Activated CD8-positive, alpha-beta memory T cell treated with anti-CD3 and anti-CD28 coated beads, Interleukin-2, amount 50 U/mL, for 48 hours (primary cell): ENCODE measurements around the gene THUMPD3.

Source experiments
- DNase-seq: peaks from one replicate; pipeline ENCODE4 v3.0.0-alpha.2; 2020

THUMPD3 gene

DNA sequence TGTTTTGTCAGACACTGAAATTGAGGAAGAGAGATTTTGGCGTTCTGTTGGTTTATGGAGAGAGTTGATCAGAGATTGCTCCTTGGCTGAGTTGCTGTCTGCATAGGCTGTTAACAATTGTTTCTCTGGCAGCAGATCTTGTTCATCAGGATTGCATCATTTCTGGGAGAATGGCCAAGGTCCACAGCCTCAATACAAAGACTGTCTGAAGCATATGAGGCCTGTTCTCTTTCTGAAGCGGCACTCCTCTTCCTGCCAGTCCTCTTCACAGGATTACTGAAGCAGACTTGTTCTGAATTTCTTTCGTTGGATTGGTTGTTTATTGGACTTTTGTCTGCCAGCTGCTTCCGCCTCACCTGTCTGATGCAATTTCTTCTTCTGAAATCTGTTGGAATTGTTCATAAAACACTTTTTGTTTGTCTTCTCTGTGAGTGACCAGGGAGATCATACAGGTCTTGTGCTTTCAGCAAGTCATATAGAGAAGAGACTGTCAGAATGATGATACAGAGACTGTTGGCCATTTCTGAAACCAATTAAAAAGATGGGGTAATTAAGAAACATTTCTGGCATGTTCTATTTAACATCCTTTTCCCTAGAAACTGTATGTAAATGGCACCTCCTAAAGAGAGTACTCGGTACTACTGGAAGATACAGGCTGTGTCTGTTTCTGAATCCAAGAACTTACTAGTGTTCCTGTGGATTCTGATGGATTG lies 60.0 kb downstream of the THUMPD3 start:
- no peak for DNase-seq

DNA sequence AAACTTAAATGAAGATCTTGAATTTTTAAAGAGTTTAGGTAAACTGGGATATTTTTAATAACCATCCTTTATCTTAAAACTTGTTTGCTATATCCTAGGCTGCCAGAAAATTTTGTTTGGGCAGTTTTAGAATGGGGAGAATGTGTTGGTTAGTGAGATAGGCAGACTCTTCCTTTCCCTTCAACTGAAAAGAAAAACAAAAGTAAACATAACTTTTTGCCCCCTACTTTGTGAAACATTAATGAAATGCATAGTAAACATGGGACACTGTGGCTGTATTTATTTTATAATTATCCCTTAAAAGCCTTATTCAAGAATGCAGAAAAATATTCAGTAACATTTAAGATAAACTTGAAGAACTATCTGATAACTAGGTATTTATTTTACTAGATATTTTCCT lies 65.6 kb downstream of the THUMPD3 start:
- no peak for DNase-seq

DNA sequence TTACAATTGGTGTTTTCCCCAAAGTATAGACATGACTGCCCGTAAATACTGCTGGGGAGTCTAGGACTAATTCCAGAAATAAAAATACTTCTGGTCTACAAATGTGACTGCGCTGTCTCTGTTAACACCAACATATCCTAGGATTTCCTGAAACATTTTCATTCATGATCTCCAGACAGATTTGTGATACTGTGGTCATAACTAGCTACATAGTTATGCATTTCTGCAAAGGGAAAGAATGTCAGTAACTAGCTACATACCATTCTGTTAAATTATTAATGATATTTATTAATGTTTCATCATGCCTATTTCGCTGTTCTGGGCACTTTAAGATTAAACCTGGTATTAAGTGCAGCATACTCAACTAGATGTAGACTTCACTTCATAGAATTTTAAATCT lies 67.9 kb downstream of the THUMPD3 start:
- DNase-seq = no peak

DNA sequence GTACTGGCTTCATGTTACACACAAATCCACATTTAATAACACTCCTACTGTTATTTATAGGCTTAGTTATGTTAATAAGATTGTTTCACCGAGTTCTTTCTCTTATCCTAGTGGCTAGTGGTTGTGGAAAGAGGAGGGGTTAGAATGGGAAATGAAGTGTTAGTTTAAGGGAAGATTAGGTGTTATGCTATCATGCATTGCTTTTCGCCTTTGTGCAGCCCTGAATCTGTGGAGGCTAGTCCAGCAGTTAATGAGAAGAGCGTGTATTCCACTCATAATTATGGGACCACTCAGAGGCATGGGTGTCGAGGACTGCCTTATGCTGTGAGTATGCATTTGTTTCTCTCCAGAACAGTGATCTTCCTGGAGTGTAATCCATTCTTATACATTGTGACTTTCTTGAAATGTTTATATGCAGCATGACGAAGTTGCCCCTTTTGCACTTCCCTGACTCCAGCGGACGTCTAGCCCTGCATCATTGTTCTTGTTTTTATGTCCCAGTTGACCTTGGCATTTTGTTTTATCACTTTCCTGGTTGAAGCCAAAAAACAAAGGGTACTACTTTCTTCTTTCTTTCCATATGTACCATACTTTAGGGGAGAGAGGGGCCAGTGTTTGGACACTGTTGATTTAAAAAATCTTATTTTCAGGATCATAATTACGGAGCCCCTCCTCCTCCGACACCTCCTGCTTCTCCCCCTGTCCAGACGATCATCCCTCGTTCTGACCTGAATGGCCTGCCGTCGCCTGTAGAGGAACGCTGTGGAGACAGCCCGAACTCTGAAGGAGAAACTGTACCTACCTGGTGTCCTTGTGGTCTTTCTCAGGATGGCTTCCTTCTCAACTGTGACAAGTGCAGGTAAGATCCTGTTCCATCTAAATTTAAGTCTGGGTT lies 71.0 kb downstream of the THUMPD3 start:
- no peak for DNase-seq

DNA sequence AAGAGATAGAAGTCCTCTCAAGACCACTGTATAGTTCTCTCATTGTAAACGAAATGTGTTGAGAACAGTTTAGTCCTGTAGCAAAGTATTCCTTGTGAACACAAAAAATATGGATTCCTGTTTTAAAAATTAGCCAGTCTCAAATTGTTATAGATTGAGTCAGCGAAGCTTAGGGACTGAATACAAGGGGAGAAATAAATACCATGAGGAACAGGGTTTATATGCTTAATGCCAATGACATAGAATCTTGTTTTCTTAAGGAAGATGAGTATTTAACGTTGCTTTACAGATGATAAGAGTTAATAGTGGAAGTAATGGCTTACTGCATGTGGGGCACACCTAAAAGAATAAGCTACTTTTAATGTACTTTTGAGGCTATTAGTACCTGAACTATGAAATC lies 72.5 kb downstream of the THUMPD3 start:
- DNase-seq = no peak
